OCI-M2 (cell line): ENCODE data around the gene SNAI1.
A peak's percentile ranks its signal among the peaks of the same experiment; 100 is the strongest.
"Not testable (repeated sequence)": the region's sequence is repeated elsewhere in the genome, so short reads cannot be mapped to it uniquely, and the experiment has no call there.

Experiments
- DNase-seq: peaks from one replicate; lab custom pipeline; 2025; ENCODE audit not compliant: unreplicated experiment; lab: John Stamatoyannopoulos, UW

SNAI1 gene

DNA sequence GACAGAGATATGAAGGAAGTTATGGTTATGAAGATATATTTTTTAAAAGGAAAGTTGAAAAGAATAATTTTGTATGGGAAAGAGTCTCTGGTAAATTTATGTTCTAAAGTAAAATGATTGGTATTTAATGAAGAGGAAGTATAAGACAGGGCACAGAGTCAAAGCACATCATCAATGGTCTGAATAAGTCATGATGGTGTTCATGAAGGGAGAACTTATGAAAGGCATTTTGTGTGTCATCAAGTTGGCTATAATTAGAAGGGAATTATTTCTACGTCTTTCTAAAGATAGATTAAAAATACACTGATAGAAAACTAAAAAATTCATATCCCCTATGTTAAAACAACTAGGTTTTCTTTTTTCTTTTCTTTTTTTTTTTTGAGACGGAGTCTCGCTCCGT lies 21.4 kb upstream of the SNAI1 start:
- DNase-seq, result no peak

DNA sequence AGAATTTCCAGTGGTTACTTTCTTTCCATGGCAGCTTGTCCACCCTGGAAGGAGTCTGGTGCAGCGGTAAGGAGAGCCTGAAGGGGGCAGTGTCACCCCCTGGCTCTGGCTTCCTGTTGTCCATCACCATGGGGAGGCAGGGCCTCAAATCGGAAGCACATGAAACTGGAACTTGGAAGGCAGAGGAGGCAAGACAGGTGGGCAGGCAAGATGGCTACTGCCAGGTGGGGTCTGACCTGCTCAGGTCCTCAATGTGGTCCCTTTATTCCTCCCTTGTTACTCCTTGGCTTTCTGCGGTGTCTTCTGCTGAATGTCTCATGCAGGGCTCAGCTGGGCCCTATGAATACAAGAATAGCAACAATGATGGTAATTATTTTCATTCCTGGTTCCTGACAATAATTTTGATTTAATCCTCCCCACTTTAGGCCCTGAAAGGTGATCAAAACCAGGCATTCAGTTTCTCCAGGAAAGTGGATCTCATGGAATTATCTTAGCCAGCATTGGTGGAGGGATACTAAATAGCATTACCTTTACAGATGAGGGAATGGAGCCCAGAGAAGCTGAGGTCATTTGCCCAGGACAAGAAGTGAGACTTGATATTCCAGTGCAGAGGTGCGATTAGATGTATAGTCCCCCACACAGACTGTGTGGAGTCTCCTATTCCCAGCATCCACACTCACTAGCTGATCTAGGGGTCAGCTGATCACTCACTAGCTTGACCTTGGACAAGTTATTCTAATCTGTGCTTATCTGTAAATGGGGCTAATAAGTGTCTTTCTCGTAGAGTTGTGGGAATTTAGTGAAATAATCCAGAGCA lies 17.6 kb upstream of the SNAI1 start:
- DNase-seq, result no peak

DNA sequence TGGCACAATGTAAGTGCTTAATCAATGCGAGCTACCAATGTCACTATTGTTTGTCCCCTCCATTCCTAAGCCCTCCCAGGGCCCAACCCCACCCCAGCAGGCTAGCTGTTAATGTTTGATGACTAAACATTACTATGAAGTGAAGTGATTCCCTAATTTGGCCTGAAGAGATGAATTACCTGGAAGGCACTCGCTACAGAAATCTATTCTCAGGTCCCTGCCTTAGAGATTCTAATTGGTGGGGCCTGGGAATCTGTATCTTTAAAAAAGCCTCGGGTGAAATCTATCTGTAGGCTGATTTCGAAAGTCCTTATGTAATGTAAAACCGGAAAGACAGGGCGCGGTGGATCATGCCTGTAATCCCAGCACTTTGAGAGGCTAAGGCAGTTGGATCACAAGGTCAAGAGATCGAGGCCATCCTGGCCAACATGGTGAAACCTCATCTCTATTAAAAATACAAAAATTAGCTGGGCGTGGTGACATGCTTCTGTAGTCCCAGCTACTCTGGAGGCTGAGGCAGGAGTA lies 16.9 kb upstream of the SNAI1 start:
- DNase-seq, result no peak

DNA sequence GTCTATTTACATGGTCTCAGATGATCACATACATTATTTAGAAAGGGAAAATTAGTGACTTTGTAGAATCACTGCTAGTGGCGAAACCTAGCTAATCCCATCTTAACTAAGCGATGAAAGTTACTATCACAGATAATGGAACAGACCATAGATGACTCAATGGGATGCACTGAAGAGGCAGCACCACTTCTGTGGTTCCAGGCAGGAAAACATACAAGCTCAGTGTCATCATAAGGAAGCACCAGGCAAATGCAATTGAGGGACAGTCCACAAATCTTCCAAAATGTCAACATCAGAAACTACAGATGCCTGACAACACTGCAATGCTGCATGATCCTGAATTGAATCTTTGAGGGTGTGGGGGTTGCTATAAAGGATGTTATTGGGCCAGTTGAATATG lies 15.9 kb upstream of the SNAI1 start:
- no peak for DNase-seq

DNA sequence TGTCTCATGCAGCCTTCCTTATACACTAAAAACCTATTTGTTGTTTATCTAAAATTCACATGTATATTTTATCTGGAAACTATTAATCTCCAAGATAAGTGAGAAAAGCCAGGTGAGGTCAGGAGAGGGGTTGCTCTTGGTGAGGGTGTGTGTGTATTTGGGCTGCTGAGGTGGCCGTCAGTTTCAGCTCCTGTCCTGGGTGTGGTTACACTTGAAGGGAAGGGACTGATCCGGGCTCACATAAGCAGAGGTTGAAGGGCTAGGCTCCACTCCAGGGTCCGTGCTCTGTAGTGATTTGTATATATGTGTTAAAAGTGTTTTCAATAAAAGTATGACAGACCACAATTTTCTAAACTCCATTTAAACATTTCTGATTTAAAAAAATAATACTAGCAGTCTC lies 13.5 kb upstream of the SNAI1 start:
- DNase-seq, result no peak

DNA sequence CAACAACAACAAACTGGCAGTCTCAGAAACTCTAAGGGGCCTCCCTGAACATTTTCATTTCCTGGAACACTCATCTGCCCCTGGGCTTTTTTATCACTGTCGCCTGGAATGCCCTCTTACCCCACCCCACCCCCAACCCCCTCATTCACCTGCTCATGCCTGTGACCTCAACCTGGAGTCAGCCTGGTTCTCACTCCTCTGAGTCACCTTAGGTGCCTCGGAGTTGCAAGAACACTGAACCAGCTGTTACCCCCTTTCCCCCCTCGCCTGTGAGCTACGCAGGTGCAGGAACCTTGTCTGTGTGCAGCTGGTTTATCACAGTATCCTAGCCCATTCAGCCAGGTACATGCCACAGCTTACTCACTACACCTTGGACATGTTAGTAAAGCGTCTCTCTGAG lies 12.8 kb upstream of the SNAI1 start:
- no peak for DNase-seq

DNA sequence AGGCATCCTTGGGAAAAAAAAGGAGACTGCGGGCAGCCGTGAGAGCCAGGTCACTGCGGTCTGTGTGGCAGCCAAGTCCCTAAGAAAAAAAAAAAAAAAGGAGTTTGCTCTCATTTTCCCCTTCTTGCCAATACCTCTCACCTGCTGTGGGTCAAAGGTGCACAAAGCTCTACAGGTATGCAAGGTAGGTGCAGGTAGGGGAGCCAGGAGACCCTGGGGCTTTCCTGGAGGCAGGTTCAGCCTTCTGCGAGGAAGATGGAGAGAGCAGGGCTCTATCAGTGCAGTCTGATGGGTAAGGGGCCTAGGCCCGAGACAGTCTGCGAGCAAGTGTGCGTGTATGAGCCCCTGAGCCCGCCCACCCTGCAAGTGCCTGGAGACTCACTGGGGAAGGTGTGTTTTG lies 12.3 kb upstream of the SNAI1 start:
- DNase-seq, result no peak

DNA sequence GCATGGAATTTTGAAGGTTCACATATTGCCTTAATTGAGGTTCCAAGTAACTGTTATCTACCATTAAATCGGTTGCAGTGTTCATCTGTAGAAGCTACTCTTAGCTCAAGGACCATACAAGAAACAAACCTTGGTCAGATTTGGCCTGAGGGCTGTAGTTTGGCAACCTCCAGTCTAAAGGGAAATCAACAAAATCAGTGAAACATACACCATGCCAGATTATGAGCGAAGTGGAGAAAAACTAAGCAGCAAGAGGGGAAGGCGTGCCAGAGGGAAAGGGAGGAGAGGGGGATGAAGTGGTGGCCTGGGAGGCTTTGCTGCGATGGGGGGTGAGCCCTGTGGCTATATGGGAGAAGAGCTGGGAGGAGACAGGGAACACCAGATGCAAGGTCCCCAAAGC lies 8.8 kb upstream of the SNAI1 start:
- no peak for DNase-seq

DNA sequence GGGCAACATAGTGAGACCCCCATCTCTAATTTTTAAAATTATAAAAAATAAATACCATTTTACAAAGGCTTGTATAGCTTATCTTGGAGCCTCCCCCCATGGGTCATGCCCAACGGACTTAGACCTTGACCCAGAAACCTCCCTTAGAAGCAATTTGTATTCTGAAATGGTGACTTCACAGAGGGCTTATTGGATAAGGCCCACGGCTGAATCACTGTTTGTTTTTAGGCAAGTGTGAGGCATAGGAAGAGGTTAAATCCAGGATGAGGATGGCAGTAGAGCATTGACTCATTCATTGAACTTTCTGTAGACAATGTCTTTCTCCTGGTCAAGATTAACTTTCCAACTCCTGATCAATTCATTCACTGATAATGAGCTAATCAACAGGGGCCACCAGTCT lies 6.2 kb upstream of the SNAI1 start:
- no peak for DNase-seq

DNA sequence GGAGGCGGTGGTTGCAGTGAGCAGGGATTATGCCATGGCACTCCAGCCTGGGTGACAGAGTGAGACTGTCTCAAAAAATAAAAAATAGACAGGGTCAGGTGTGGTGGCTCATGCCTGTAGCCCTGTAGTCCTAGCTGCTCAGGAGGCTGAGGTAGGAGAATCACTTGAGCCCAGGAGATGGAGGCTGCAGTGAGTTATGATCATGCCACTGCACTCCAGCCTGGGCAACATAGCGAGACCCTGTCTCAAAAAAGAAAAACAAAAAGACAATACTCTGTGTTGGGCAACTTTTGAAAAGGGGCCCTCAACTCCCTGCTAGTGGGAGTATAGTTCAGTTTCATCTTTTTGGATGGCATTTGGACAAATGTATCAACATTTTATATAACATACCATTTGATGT lies 5.0 kb upstream of the SNAI1 start:
- DNase-seq, result not testable (repeated sequence)

DNA sequence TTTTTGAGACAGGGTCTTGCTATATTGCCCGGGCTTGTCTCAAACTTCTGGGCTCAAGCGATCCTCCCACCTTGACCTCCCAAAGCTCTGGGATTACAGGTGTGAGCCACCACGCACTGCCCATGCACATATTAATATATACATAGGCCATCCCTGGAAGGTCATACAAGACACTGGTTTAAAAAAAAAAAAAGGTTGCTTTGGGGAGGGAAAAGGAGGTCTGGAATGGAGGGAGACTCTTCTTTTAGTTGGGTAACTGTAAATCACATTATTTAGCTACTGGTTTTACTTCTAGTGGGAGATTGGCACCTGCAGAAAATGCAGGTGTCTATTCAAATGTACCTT lies 4.1 kb upstream of the SNAI1 start:
- DNase-seq, result no peak

DNA sequence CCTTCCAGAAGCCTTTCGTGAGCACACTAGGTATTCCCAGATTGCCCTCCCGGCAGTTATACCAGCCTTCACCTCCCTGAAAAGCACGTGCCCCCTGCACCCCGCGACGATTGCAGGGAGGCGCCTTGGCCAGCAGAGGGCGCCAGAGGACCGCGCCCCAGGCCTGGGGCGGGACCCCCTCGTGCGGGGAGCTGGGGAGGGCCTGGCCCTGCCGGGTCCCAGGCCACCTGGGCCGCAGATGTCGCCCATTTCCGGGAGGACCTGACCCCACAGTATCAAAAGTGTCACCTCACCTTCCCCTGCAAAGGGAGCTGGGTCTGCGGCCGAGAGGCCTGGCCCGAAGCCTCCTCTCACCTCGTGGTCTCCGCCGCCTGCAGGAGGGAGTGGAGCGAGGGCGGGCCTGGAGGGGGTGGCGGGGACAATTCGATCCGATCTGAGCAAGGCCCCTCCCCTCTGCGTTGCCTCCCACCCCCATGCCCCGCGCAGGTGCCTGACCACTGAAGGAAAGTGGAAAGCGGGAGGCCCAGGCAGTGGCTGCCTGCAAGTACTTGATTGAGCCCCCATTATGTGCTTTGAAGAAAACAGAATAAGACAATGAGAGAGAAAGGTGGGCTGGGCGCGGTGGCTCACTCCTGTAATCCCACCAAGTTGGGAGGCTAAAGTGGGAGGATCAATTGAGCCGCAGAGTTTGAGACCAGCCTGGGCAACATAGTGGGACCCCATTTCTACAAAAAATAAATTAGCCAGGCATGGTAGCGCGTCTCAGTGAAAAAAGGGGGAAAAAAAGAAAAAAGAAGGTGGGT lies 3.5 kb upstream of the SNAI1 start:
- DNase-seq, result peak; percentile 42

DNA sequence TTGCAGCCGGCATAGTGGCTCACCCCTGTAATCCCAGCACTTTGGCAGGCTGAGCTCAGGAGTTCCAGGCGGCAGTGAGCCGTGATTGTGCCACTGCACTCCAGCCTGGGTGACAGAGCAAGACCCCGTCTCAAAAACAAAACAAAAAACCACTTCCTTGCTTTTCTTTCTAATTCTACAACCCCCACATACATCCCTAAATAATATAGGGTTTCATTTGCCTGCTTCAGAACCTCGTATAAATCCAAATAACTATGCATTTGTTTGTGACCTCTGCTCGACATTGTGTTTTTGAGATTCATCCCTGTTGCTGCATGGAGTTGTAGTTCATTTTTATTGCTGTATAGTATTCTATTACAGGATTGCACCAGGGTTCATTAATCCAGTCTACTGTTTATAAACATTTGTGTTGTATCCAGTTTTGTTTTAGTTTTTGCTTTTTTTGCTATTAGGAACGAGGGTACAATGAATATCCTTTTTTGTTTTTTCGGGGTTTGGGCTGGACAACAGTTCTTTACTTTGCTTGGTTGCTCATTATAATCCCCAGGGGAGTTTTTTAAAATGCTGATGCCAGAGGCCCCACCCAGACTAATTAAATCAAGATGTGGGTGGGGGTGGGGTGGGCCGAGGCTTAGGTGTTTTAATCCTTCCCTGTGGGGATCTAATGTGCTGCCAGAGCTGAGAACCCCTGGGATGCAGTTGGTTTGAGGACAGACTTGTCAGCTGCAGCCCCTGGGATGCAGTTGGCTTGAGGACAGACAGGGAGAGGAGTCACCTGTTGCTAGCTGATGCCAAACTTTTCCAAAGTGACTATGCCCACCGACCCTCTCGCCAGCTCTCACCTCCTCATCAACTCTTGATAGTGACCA lies 2.4 kb upstream of the SNAI1 start:
- no peak for DNase-seq

DNA sequence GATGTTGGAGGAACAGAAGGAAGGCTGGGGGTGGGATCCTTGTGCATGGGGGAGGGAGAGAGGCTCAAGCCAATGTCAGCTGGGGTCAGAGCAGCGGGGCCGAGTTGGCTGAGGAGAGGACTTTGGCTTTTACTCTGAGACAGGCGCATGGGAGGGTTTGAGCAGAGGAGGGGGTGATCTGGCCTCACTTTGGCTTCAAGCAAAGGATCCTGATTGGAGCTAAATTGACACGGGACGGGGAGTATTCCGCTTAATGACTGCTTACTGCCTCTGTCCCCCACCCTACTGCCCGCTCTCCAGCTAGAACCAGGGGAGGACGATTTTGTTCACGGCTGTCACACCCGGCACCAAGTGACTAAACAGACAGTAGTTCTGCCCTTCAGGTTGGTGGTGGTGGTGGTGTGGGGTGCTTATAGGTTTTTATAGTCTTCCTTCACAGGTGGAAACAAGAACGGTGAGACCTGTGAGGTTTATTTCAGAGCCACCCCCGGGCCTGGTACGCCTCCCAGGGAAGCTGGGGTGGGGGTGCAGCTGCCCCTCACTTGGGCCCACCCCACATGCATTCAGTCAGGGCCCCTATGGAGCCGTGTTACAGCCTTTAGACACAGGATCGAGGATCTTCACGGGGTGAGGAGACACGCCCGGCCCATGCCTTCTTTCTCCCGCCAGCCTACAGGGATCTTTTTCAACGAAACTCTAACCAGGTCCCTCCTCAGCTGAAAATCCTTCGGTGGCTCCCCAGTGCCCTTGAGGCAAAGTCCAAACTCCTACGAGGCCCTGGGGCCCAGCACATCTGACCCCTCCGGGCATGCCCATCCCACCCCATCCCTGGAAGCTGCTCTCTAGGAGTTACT lies 1.3 kb upstream of the SNAI1 start:
- no peak for DNase-seq

DNA sequence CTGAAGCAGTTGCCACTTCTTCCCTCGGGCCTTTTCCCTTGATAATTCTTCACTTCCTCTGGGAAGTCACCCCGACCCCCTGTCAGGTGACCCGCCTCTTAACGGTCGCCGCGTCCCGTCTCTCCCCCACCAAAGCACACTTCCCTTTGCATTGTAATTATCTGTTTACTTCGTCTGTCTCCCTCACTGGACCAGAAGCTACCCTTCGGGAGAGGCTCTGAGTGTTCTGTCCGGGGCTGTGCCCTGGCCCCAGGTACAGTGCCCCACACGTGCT lies 771 bp upstream of the SNAI1 start:
- no peak for DNase-seq

DNA sequence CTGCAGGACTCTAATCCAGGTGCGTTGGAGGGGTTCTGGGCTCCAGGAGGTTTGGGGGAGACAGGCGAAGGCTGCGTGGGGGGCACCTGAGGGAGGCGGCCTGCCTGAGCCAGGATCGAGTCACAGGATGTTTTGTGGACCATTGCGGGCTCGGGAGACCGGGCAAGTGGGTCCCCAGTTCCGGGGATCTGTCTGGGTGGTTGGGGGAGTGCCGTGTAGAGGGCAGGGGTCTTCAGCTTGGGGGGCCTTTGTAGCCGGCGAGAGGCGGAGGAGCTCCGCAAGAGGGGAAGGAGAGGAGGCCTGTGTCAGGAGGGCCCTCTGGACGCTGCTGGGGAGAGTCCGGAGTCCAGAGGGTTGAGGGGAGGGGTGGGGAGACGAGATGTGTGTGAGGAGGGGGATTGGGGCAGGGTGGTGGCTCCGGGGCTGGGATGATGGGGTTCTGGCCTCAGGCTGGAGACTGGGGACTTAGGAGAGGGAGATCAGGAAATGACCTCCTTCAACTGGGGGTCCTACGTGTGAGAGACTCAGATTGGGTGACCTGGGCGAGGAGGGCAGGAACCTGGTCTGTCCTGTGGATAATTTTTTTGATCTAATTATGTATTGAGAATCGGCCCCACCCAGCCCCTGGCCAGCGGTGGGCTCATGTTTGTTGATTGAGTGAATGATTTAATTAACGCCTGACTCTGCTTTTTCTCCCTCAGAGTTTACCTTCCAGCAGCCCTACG lies 505 bp downstream of the SNAI1 start:
- DNase-seq, result no peak

DNA sequence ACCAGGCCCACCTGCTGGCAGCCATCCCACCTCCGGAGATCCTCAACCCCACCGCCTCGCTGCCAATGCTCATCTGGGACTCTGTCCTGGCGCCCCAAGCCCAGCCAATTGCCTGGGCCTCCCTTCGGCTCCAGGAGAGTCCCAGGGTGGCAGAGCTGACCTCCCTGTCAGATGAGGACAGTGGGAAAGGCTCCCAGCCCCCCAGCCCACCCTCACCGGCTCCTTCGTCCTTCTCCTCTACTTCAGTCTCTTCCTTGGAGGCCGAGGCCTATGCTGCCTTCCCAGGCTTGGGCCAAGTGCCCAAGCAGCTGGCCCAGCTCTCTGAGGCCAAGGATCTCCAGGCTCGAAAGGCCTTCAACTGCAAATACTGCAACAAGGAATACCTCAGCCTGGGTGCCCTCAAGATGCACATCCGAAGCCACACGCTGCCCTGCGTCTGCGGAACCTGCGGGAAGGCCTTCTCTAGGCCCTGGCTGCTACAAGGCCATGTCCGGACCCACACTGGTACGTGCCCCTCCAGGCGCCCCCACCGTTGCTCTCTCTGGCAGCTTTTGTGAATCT lies 1.1 kb downstream of the SNAI1 start:
- DNase-seq, result no peak

DNA sequence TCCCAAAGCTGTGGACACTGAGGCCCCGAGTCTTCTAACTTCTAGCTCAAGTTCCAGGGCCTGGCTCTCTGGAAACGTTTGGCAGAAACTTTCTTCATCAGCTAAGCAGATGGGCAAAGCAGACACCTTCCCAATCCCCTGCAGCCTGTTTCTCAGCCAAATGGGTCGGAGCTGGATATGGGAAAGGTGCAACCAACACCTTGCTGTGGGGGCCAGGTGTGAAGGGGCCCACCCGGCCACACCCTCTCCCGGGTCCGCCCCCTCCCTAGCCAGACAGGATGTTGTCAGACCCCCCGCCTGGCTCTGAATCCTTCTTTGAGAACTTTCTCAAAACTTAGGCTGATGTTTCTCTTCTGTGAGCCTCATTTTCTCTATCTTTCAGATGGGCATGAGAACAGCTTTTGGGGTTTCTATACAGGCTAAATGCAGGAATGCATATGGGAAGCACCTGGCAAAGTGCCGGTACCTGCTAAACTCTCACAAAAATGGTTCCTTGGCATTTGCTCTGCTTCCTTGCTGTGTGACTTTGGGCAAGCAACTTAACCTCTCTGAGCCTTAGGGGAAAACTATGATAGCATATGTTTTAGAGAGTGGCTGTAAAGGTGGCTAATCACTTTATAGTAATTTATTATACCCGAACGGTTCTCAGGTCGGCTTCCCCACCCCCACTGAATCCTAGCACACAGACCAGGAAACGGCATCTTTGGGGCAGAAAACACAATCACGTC lies 1.8 kb downstream of the SNAI1 start:
- DNase-seq, result no peak

DNA sequence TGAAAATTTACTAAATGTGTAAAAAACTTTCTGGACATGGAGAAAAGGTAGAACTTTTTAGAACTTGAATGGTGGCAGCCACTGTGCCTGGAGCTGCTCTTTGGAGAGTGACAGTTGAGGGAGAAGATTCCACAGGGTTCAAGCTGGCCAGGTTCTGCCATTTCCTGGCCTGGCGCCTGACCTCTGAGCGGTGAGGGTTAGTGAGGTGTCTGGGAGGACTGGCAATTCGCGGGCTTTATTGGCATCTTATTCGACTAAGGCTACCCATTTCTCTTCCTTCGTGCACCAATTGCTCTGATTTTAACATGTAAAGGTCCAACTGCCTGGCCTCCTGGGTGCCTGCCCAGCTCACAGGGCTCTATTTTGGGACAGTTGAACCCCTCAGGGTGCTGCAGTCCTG lies 2.4 kb downstream of the SNAI1 start:
- DNase-seq, result no peak
